H1 (cell line): ENCODE data around the gene RBM5. TPM values are rescaled to one million over a fixed set of nuclear protein-coding genes. Genes with fewer than 3 reads are reported as not detected.

Source experiments
- CTCF ChIA-PET: fragments of 300-600 bp; sonication (Branson Sonifier 250); formaldehyde crosslinking; loops from one replicate; lab custom pipeline; 2021; ENCODE audit not compliant: partially characterized antibody; lab: Charles Lee
- POLR2A ChIA-PET: fragments of 300-600 bp; sonication (Branson Sonifier 250); formaldehyde crosslinking; loops from one replicate; lab custom pipeline; 2021; ENCODE audit warnings: inconsistent platforms; ENCODE audit not compliant: partially characterized antibody; lab: Charles Lee
- DNase-seq, 2 experiments: peaks; one replicate each; pipeline versions ENCODE4 v3.0.0 to v3.0.0-alpha.2; 2010 to 2022; ENCODE audit warnings: low spot score in 2 of 2, low read depth in 1 of 2, mixed read lengths in 1 of 2
- FAIRE-seq: peaks from 2 replicates; lab custom pipeline; 2011; peaks lifted over from hg19 to GRCh38; lab: Jason Lieb, UNC
- H2AFZ ChIP-seq: 2 replicates; pipeline ENCODE4 v1.8.1; 2012; ENCODE audit warnings: low read length, inconsistent platforms
- H2AK5ac ChIP-seq: 2 replicates; pipeline ENCODE4 v1.6.1; 2013; ENCODE audit warnings: low read depth, low read length
- H2BK120ac ChIP-seq: replicated peaks from 2 replicates; pipeline ENCODE3; 2013; ENCODE audit warnings: low read depth, low read length, inconsistent platforms
- H2BK12ac ChIP-seq: 2 replicates; pipeline ENCODE4 v1.6.1; 2013; ENCODE audit warnings: low read depth, low read length
- H2BK15ac ChIP-seq: 2 replicates; pipeline ENCODE4 v1.6.1; 2013; ENCODE audit warnings: low read length
- H2BK20ac ChIP-seq: 2 replicates; pipeline ENCODE4 v1.6.1; 2013; ENCODE audit warnings: low read length
- H2BK5ac ChIP-seq: 2 replicates; pipeline ENCODE4 v1.6.1; 2013; ENCODE audit warnings: low read depth, low read length
- H3K14ac ChIP-seq: 2 replicates; pipeline ENCODE4 v1.6.1; 2013; ENCODE audit warnings: inconsistent platforms; ENCODE audit not compliant: insufficient read length
- H3K18ac ChIP-seq: 2 replicates; pipeline ENCODE4 v1.6.1; 2013; ENCODE audit warnings: low read length; ENCODE audit errors: extremely low read depth
- H3K23ac ChIP-seq: 2 replicates; pipeline ENCODE4 v1.6.1; 2013; ENCODE audit warnings: inconsistent platforms; ENCODE audit not compliant: insufficient read length
- H3K23me2 ChIP-seq: 2 replicates; pipeline ENCODE4 v1.6.1; 2013; ENCODE audit warnings: low read depth, low read length
- H3K27ac ChIP-seq: 2 replicates; pipeline ENCODE4 v1.6.1; 2011; ENCODE audit warnings: low read depth, low read length, inconsistent platforms
- H3K27me3 ChIP-seq, 4 experiments: replicated peaks in 1 of 4; 1 replicate in 1 of 4; 2 replicates in 3 of 4; pipeline versions ENCODE4 v1.6.1 to v1.8.1; 2011 to 2013; ENCODE audit warnings: low read length in 3 of 4, mild to moderate bottlenecking in 3 of 4, inconsistent platforms in 2 of 4, mixed read lengths in 2 of 4, moderate library complexity in 1 of 4; ENCODE audit not compliant: control insufficient read depth in 3 of 4, insufficient read depth in 3 of 4; ENCODE audit errors: extremely low read depth in 1 of 4
- H3K36me3 ChIP-seq, 4 experiments: 2 replicates each; pipeline versions ENCODE4 v1.6.1 to v1.8.1; 2011 to 2013; ENCODE audit warnings: mild to moderate bottlenecking in 4 of 4, low read length in 3 of 4, moderate library complexity in 2 of 4, control low read depth in 1 of 4, inconsistent platforms in 1 of 4; ENCODE audit not compliant: insufficient read depth in 4 of 4, control insufficient read depth in 2 of 4
- H3K4ac ChIP-seq: replicated peaks from 2 replicates; pipeline ENCODE3; 2013; ENCODE audit warnings: low read length, low read depth, mixed read lengths, inconsistent platforms; ENCODE audit not compliant: insufficient read length
- H3K4me1 ChIP-seq, 4 experiments: replicated peaks in 1 of 4; 1 replicate in 1 of 4; 2 replicates in 3 of 4; pipeline versions ENCODE4 v1.6.1 to v1.8.1; 2011 to 2013; ENCODE audit warnings: low read length in 3 of 4, inconsistent platforms in 2 of 4, mixed read lengths in 1 of 4; ENCODE audit not compliant: insufficient read depth in 4 of 4, control insufficient read depth in 3 of 4
- H3K4me2 ChIP-seq, 2 experiments: 2 replicates each; pipeline versions ENCODE4 v1.6.1 to v1.8.1; 2011 to 2013; ENCODE audit warnings: low read depth in 2 of 2, low read length in 2 of 2, control low read depth in 1 of 2, inconsistent platforms in 1 of 2, mild to moderate bottlenecking in 1 of 2; ENCODE audit not compliant: insufficient read depth in 1 of 2
- H3K4me3 ChIP-seq, 4 experiments: fragments of 200-600, 300-600 bp in 1 of 4; sonication (generic), shearing (Covaris generic), sonication (Bioruptor Twin) in 1 of 4; 2 replicates each; pipeline versions ENCODE4 v1.5.1 to v1.8.1; 2011 to 2016; ENCODE audit warnings: low read length in 4 of 4, low read depth in 3 of 4, control low read depth in 2 of 4, inconsistent platforms in 2 of 4, mild to moderate bottlenecking in 2 of 4, mixed read lengths in 1 of 4, moderate library complexity in 1 of 4; ENCODE audit not compliant: insufficient read depth in 2 of 4; ENCODE audit errors: extremely low read depth in 1 of 4
- H3K56ac ChIP-seq: replicated peaks from 2 replicates; pipeline ENCODE3; 2013; ENCODE audit warnings: low read depth, mild to moderate bottlenecking, mixed read lengths, low read length, inconsistent platforms; ENCODE audit not compliant: insufficient read length
- H3K79me1 ChIP-seq: 2 replicates; pipeline ENCODE4 v1.6.1; 2013; ENCODE audit warnings: low read depth, low read length, control low read depth
- H3K79me2 ChIP-seq, 2 experiments: 2 replicates each; pipeline versions ENCODE4 v1.6.1 to v1.8.1; 2012 to 2013; ENCODE audit warnings: low read length in 2 of 2, mild to moderate bottlenecking in 2 of 2, inconsistent platforms in 1 of 2; ENCODE audit not compliant: insufficient read depth in 2 of 2, control insufficient read depth in 1 of 2
- H3K9ac ChIP-seq, 4 experiments: replicated peaks in 1 of 4; 1 replicate in 1 of 4; 2 replicates in 3 of 4; pipeline versions ENCODE4 v1.6.1 to v1.8.1; 2011 to 2013; ENCODE audit warnings: low read depth in 3 of 4, low read length in 3 of 4, control low read depth in 2 of 4, mild to moderate bottlenecking in 2 of 4, moderate library complexity in 2 of 4, inconsistent platforms in 1 of 4; ENCODE audit errors: extremely low read depth in 1 of 4
- H3K9me3 ChIP-seq, 2 experiments: 2 replicates each; pipeline versions ENCODE4 v1.6.1 to v1.8.1; 2012 to 2013; ENCODE audit warnings: mild to moderate bottlenecking in 2 of 2, moderate library complexity in 2 of 2, control low read depth in 1 of 2, inconsistent platforms in 1 of 2, low read depth in 1 of 2, low read length in 1 of 2, mixed read lengths in 1 of 2; ENCODE audit not compliant: insufficient read depth in 2 of 2
- H4K20me1 ChIP-seq, 2 experiments: replicated peaks in 1 of 2; 2 replicates each; pipeline versions ENCODE3 to v1.8.1; 2011 to 2013; ENCODE audit warnings: inconsistent platforms in 2 of 2, low read length in 2 of 2, mild to moderate bottlenecking in 1 of 2; ENCODE audit not compliant: insufficient read depth in 2 of 2, control insufficient read depth in 1 of 2
- H4K5ac ChIP-seq: 2 replicates; pipeline ENCODE4 v1.6.1; 2013; ENCODE audit warnings: low read length, low read depth, mixed read lengths, inconsistent platforms; ENCODE audit not compliant: insufficient read length
- H4K8ac ChIP-seq: 2 replicates; pipeline ENCODE4 v1.8.0; 2013; ENCODE audit warnings: mild to moderate bottlenecking, moderate library complexity, low read length, inconsistent platforms; ENCODE audit not compliant: insufficient read depth; ENCODE audit errors: extremely low read depth
- H4K91ac ChIP-seq: replicated peaks from 2 replicates; pipeline ENCODE3; 2013; ENCODE audit warnings: low read length, mixed read lengths, inconsistent platforms; ENCODE audit not compliant: insufficient read length
- BCL11A ChIP-seq, 2 experiments: IDR thresholded peaks; one replicate each; pipeline ENCODE4 v1.6.1; 2011; ENCODE audit warnings: low read depth in 2 of 2, low read length in 2 of 2, mild to moderate bottlenecking in 2 of 2
- CEBPB ChIP-seq: IDR thresholded peaks from 2 replicates; pipeline ENCODE4 v1.6.1; 2012; ENCODE audit warnings: low read depth, low read length
- E2F6 ChIP-seq: IDR thresholded peaks from 2 replicates; pipeline ENCODE4 v1.6.1; 2012; ENCODE audit warnings: inconsistent platforms
- EGR1 ChIP-seq: IDR thresholded peaks from 2 replicates; pipeline ENCODE4 v1.6.1; 2011; ENCODE audit warnings: low read depth, low read length, borderline replicate concordance
- MAFK ChIP-seq: IDR thresholded peaks from 2 replicates; pipeline ENCODE4 v1.6.1; 2012; ENCODE audit warnings: low read depth, mild to moderate bottlenecking, improper control_type of control experiment, low read length
- PHF8 ChIP-seq: fragments of 200-600 bp; sonication (generic); conservative IDR thresholded peaks from 2 replicates; pipeline ENCODE4 v1.7.1; 2012; ENCODE audit warnings: low read depth, mild to moderate bottlenecking, inconsistent platforms, low read length, moderate library complexity
- POLR2A ChIP-seq, 2 experiments: IDR thresholded peaks; 1 replicate in 1 of 2; 2 replicates in 1 of 2; pipeline ENCODE4 v1.6.1; 2011; ENCODE audit warnings: low read depth in 2 of 2, low read length in 2 of 2, mild to moderate bottlenecking in 2 of 2; ENCODE audit errors: control extremely low read depth in 1 of 2
- RNF2 ChIP-seq: fragments of 200-900, 300-1000 bp; sonication (generic); IDR thresholded peaks from 2 replicates; pipeline ENCODE4 v1.7.1; 2016; ENCODE audit warnings: borderline replicate concordance, low read depth, mild to moderate bottlenecking, antibody characterized with exemption, low read length; ENCODE audit not compliant: poor library complexity, severe bottlenecking; ENCODE audit errors: missing control alignments
- SP1 ChIP-seq: IDR thresholded peaks from 2 replicates; pipeline ENCODE4 v1.6.1; 2011; ENCODE audit warnings: low read depth, low read length
- SP4 ChIP-seq: IDR thresholded peaks from 2 replicates; pipeline ENCODE4 v1.6.1; 2012; ENCODE audit warnings: low read length, inconsistent platforms
- YY1 ChIP-seq: IDR thresholded peaks from 2 replicates; pipeline ENCODE4 v1.6.1; 2011; ENCODE audit warnings: low read depth, mild to moderate bottlenecking, low read length
- WGBS, 2 experiments: shearing (Covaris generic) in 1 of 2; methylation state at CpG; one replicate each; pipeline versions ENCODE4 v1.1.6 to v1.1.7; 2013 to 2015; ENCODE audit warnings: low lambda C conversion rate in 2 of 2, mixed read lengths in 2 of 2, inconsistent platforms in 1 of 2, low coverage in 1 of 2, missing lambda C conversion rate in 1 of 2; ENCODE audit not compliant: insufficient replicate concordance in 2 of 2, insufficient coverage in 1 of 2, insufficient read length in 1 of 2; ENCODE audit errors: extremely low coverage in 1 of 2, missing lambda C conversion rate in 1 of 2; 5-methylcytosine and 5-hydroxymethylcytosine counted together
- polyA plus RNA-seq, 7 experiments: library from polyadenylated mRNA; depleted of rRNA in 3 of 7; stranded (reverse) in 5 of 7; unstranded in 2 of 7; fragments of >200 nt in 5 of 7; fragments of 200-250 nt in 2 of 7; gene quantifications; 1 replicate in 5 of 7; 2 replicates in 1 of 7; 4 replicates in 1 of 7; pipeline versions ENCODE4 v1.2.1 to v1.2.3, GENCODE V29; 2011 to 2013; ENCODE audit warnings: missing spikeins in 2 of 7, mixed read lengths in 2 of 7
- total RNA-seq: library from RNA; stranded (reverse); fragmentation: NEBNext Ultra II Directional; extraction: Animal tissue kit (Norgen Biotek cat#: 25700); gene quantifications from 2 replicates; pipeline ENCODE4 v1.2.1, GENCODE V29; 2021
- TF ChIP-seq, protein P1 (sequence below), 3 experiments: IDR thresholded peaks; 1 replicate in 2 of 3; 2 replicates in 1 of 3; pipeline versions ENCODE4 v1.5.1 to v1.6.1; 2011; ENCODE audit warnings: low read length in 3 of 3, mild to moderate bottlenecking in 3 of 3, inconsistent platforms in 2 of 3, low read depth in 1 of 3, moderate library complexity in 1 of 3; ENCODE audit not compliant: insufficient read depth in 1 of 3; ENCODE audit errors: control extremely low read depth in 1 of 3

Gene RBM5
- total and polyA plus RNA-seq, 2 of the 8 experiments (the other 6 are each of a cell fraction or from before 2014, with no cell fraction given), result 82.7 to 144 TPM

DNA sequence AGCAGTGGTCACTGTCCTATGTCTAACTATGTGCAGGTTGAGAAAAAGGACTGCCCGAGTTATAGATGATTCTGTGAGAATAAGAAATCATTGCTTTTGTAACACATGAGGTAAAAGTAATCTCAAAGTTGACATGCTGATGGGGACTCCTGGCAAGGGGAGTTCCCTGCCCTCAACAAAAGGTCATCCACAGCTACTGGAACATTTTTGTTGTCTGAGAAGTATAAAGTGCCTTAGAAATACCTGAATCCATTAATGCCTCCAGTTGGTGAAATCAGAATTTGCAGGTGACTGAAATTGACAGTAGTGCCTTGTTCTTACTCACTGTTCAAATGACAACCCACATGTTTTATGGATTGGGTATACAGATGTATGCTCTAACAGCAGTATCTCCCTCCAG is 43.7 kb upstream of the RBM5 start:
- CTCF ChIA-PET, result no interaction called here
- TF ChIP-seq E2F6, result no peak
- no peak for TF ChIP-seq EGR1
- TF ChIP-seq SP1, result no peak
- no peak for TF ChIP-seq YY1
- no peak for TF ChIP-seq RNF2
- no peak for TF ChIP-seq POLR2A (IDR thresholded peaks at IDR 0.05; ENCODE audit: control extremely low read depth in 1 of 2, low read depth in 2 of 2, low read length in 2 of 2)
- TF ChIP-seq SP4, result no peak
- TF ChIP-seq CEBPB, result no peak
- TF ChIP-seq, protein P1, sequence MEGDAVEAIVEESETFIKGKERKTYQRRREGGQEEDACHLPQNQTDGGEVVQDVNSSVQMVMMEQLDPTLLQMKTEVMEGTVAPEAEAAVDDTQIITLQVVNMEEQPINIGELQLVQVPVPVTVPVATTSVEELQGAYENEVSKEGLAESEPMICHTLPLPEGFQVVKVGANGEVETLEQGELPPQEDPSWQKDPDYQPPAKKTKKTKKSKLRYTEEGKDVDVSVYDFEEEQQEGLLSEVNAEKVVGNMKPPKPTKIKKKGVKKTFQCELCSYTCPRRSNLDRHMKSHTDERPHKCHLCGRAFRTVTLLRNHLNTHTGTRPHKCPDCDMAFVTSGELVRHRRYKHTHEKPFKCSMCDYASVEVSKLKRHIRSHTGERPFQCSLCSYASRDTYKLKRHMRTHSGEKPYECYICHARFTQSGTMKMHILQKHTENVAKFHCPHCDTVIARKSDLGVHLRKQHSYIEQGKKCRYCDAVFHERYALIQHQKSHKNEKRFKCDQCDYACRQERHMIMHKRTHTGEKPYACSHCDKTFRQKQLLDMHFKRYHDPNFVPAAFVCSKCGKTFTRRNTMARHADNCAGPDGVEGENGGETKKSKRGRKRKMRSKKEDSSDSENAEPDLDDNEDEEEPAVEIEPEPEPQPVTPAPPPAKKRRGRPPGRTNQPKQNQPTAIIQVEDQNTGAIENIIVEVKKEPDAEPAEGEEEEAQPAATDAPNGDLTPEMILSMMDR (IDR thresholded peaks at IDR 0.05; ENCODE audit: control extremely low read depth in 1 of 3, insufficient read depth in 1 of 3, low read depth in 1 of 3, low read length in 3 of 3), result no peak
- no peak for TF ChIP-seq BCL11A (IDR thresholded peaks at IDR 0.05; ENCODE audit: low read depth in 2 of 2, low read length in 2 of 2)
- no peak for TF ChIP-seq MAFK
- no peak for TF ChIP-seq PHF8

More for the DNA sequence above, 43.7 kb upstream of the RBM5 start:
- Histone ChIP-seq H2BK120ac (no peak overlapping the region), H2BK12ac (no peak overlapping the region), H3K14ac (no peak overlapping the region), H3K27ac (no peak overlapping the region), H3K18ac (no peak overlapping the region), H4K8ac (no peak overlapping the region), H2BK5ac (no peak overlapping the region), H4K20me1 (no peaks in the 10 kb centered on the region), H3K79me2 (no peaks in the 10 kb centered on the region), H2BK15ac (no peak overlapping the region), H3K4me2 (no peak overlapping the region), H4K91ac (no peak overlapping the region), H2BK20ac (no peak overlapping the region), H3K79me1 (no peaks in the 10 kb centered on the region; the same call in none of the 2 replicates), H2AK5ac (no peak overlapping the region), H3K4ac (no peak overlapping the region), H2AFZ (no peak overlapping the region), H3K23me2 (no peaks in the 10 kb centered on the region), H3K4me1 (no peaks in the 10 kb centered on the region), H3K23ac (no peak overlapping the region), H3K4me3 (no peak overlapping the region), H3K27me3 (no peaks in the 10 kb centered on the region), H4K5ac (no peak overlapping the region), H3K36me3 (peaks cover 0 to 16% (median 9%) of the 10 kb centered on the region in 4 experiments; a peak in 6 of 8 replicates), H3K56ac (no peak overlapping the region), H3K9me3 (no peaks in the 10 kb centered on the region), H3K9ac (no peak overlapping the region)
- 86% methylated on average over 1 of the region's 1 CpG; no CpG with 5 or more reads in 1 of the 2 experiments for WGBS, 2 experiments
- no peak for DNase-seq
- FAIRE-seq, result no peak
- POLR2A ChIA-PET, result no interaction called here
